ENCODE results near the gene PIP5K1B.
A peak's percentile ranks its signal among the peaks of the same experiment; 100 is the strongest.

Gene PIP5K1B

DNA sequence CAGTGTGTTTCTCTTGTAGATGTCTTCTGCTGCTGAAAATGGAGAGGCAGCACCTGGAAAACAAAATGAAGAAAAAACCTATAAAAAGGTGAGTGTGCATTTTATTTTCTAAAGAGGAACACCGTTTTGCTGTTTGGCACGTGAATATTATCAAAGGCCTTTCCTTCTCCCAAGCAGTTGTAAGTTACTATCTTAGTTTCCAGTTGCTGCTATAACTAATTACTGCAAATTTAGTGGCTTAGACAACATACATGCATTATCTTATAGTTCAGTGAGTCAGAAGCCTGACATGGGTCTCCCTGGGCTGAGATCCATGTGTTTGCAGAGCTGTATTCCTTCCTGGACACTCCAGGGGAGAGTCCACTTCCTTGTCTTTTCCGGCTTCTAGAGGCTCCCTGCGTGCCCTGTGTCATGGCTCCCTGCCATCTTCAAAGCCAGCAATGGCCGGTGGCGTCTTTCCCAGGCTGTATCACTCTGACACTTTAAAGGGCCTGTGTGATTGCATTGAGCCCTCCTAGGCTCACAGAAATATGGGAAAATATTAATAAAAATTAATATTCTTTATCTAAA, 117.6 kb downstream of the PIP5K1B start:
- DNase-seq: no peak

DNA sequence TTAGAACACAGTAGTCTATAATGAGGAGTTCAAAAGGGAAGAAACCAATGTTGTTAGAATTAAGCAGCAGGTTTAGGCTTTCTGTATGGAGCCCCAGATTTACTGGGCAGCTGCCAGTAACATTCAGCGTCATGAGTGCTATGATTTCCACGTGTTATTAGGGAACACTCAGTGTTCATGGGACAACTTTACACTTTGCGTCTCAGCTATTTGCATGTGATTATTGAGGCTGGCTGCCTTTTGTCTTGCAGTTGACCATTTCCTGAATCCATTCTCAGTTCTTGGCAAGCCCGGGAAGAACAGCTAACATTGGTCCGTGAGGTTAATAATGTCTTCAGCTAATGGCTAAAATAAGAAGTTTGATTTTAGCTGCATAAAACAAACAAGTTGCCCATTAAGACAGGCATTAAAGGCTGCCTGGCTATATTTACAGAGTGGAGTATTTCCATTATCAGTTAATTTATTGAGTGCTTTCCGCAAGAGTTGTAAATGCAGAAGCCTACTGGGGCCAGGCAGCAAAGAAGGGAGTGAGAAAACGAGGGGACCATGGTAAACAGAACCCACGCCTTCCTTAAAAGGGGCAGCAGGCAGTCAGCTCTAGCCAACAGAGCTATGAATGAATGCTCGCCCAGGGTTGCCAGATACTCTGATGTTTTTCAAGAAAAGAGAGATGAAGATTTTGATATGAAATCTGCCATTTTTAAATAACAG, 120.9 kb downstream of the PIP5K1B start:
- peak; percentile 36 for DNase-seq

DNA sequence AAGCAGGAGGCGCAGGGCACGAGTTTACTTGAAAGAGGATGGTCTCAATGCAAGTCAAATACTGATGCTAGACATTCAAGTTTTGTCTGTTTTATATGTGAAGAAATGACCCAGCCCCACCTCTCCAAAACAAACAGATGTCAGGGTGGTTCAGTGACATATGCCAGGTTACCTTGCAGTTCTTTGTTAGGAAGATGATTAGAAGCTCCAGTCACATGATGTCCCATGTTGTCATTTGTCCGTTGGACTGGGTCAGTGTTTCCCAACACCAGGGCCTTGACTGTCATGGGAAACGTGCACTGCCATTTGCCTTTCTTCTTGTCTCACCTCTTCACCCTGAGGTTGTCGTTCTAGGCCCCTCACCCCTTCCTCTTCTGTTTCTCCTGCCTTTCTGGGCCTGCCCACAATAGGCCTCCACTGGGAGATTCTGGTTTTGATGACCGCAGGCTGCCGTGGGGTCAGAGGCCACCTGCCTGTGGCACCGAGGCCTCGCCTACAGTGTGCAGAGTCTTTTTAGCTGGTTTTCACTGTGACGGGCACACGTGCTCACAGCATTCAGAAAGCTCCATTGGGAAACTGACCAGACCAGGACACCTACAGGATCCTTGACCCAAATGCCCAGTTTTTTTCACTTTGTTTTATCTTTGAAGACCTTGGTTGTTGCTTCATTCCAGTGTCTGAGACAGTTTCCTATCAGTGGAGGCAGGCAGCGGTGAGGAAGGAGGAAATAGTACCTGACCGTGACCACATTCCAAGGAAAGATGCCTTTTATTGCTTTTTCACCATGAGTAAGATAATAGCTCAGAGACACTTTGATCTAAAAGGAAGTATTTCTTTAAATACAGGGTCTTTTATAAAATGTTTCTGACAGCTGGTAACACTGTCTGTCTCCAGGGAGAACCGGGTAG, 123.1 kb downstream of the PIP5K1B start:
- DNase-seq: no peak

DNA sequence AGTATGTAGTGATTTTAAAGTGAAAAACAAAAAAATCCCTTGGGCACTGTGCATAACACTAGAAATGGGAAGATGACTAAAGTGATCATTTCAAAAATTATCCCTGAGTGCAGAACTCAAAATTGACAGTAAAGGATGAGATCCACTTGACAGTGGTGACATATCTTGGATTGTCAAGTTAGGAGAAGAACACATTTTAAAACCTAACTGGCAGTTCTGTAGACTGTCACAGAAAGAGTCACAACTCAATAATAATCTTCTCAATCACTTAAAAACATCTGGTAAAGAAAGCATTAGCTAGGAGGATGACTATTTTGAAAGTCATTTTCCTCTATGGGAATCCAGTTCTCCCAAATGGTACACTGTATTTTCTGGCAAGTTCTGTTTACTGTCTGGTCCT, 127.1 kb downstream of the PIP5K1B start:
- DNase-seq: no peak

DNA sequence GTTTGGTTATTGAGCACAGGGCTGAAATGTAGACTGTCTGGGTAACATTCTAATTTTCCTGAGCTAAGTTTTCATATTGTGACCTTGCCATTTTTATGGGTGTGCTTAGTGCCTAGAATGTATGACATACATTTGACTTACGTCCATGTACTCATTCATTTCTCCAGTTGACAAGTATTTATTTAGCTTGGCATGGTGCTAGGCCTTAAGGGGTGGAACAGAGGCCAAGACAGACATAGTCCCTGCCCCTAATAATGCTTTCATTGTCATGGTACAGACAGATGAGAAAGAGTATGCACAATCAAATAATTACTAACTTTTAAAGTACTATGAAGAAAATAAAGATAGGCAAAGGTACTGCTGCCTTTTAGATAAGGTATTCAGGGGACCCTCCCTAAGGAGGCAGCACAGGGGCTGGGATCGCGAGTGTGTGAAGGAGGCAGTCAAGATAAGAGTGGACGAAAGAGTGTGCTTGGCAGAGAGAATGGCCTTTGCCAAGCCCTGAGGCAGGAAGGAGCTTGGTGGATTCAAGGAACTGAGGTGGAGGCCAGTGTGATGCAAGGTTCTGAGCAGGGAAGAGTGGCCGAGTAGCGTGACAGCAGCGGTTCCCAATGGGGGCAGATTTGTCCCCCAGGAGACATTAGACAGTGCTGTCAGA, 128.0 kb downstream of the PIP5K1B start:
- DNase-seq: no peak

DNA sequence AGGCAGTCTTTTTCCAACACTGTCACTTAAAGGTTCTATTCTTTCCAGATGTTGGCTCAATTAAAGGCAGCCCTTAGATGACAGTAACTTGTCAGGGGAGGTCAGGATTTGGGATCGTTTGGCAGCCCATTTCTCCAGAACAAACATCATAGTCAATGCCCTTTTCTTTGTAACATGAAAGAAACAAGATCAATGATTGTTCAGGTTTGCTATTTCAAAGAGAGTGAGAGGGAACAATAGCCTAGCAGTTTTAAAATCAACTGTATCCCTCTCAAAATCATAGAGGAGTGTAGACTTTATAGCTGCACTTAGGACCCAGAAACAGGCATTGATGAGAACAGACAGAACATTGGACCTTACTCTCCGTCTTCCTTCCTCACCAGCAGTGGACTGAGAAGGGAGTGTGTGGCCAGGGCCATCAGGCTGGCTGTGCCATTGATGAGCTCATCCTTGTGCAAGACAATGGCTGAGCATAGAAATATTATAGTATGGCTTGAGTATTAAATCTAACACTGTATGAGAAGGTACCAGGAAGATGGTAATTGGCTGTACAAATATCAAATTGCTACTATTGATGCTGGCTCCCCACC, 130.0 kb downstream of the PIP5K1B start:
- DNase-seq: no peak

DNA sequence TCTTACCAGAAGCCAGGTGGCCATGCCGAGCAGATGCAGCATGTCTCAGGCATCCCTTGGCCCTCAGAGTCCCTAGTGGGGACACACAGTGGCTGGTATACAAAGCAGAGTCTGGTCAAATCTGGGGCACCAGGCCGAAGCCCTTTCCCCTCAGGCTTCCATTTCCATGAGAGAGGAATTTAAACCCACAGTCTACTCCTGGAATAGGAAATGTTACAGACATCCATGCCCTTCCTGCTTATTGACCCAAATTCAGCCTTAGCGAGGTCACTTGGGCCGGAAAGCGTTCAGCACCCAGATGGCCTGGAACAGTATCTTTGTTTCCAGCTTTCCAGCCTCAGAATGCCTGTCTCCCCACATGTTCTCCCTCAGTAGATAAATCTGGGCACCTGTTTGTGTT, 131.7 kb downstream of the PIP5K1B start:
- DNase-seq: no peak

DNA sequence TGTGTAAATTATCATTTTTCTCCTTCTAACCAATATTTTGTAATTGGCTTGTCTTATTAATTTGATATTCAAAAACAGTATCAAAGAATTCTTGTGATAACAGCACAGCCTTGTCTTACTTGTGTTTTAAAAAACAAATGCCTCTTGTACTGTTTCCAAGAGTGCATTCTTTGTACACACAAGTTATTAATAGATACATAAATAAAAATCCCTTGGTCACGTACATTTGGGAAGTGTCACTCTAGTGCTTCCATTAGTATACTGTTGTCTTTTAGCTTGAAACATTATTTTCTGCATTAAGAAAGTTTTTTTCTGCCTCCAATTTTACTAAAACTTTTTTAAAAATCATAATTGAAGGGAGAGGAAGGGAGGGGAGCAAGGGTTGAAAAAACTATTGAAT, 133.2 kb downstream of the PIP5K1B start:
- DNase-seq: no peak

DNA sequence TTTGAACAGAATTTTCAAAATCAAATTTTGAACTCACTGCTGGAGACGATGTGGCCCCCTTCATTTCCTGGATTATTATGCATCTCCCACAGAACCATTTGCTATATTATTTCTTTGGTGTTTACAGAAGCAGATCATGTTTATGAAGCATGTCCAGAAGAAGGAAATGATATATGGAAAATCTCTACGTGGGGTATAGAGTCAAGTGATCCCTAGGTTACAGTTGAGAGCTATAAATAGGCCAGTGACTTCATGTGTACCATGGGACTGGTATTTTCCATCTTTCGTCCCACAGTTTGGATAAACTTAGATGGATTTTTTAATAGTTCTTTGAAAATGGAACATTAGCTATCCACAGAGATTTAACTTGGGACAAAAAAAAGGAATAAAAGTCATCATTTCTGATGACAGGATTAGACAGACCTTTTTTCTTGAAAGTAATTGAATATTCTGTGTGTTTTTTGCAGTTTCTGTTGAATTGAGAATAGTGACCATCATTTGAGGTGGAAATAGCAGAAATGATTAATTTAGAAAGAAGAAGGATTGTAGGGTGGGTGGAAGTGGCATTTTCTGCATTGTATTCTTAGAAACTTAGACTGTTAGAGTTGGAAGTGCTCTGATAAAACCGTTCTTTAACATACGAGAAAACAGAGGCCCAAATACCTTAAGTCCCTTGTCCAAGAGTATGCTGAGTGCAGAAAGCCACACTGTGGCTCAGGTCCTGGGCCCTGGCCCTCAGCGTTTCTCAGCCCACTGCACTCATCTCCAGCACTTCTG, 136.4 kb downstream of the PIP5K1B start:
- peak; percentile 1 for DNase-seq

DNA sequence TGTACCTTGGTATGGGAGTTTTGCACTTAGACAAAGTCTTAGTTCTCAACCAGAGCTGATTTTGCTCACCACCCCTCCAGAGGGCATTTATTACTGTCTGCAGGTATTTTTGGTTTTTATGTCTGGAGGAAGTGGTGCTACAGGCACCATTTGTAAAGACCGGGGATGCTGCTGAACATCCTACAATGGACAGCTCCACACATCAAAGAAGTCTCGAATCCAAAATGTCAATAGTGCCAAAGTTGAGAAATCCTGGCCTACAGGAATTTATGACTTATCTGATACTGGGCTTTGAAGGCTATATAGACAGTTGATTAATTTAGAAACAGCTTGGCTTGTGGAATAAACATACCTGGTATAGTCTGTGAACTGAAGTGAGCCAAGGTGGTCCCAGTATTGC, 137.5 kb downstream of the PIP5K1B start:
- DNase-seq: no peak

DNA sequence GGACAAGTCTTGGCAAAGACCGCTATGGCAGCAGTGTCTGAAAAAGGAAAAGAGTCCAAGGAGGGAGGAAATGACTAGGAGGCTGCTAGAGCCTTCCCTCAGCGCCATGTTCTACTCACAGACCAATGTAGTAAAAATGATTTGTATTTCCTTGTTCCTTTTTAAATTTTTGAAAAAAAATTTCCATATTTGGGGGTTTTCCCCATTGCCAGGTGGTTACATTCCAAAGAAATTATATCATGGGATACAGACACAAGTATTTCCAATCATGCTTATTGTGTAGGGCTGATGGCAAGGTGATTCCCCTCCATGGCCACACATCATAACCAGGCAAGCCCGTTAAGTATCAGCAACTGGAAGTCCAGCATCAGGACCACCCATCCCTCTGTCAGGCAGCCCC, 138.2 kb downstream of the PIP5K1B start:
- DNase-seq: no peak

DNA sequence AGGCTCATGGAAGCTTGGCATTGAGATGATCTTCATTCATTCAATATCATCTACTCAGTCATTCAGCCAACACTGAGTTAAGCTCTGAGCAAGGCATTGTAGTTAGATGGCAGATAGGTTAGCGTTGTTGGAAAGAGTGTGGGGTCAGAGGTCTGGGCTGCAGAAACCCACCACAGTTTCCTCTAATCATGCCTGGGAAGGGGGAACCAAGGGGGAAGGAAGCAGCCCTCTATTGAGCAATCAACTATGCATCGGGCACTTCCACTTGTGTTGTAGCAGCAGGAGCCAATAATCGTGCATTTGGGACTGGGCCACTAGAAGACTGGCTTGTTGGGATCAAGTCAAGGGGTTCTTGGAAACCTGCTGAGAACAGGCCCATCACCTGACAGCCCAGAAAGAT, 139.1 kb downstream of the PIP5K1B start:
- DNase-seq: no peak

DNA sequence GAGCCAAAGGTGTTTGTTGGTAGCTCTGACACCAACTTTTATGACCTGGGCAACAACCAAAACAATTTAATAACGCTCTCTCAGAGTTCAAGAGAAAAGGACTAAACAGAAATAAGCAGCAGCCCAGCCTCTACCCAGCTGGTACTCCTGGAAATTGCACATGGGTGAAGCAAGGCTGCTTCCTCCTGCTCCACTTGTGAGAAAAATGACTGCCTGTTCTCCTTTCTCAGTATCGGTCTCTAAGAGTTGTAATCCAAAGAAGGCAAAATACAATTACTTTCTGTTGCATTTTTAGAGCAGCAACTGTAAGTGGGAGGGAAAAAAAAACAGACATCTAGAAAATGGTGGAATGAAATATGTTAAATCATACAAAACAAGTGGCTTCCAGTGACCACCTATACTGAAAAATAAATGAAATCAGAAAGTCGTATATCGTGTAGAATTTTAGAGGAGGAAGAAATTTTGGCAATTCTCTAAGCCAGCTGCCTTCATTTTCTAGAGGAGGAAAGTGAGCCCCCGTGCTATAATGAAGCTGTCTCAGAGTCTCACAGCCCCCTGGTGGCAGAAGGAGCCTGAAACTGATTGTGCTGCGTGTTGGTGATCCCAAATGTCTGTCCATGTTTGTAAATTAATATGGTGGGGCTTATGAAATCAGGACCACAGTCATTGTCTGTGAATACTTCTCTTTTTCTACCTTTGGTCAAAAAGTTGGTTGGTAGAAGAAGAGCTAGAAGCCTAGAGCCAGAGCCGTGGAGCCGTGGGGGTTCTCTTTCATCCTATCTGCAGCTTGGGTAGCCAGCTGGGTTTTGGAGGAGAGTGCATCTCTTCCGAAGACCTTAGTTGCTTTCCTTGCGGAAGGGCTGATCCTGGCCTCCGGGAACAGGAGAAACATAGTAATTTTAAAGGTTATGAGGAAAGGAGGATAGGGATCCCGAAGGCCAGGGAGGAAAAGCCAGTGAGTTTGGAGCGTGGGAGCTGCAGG, 139.9 kb downstream of the PIP5K1B start:
- DNase-seq: no peak

DNA sequence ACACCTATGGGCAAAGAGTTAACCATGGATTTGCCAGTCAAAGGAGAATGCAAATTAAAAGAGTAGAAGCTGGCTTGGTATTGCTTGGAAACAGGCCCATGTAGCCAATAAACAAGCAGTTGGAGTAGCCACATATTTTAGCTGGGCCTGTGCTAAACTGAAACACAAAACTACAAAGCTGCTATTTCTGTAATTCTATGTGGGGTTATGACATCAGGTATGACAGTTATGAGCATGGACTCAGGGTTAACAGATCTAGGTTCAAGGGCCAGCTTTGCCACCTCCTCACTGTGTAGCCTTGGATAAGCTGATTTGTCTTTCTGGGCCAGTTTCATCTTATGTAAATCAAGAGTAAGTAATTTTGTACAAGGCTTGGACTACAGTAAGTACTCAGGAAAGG, 142.7 kb downstream of the PIP5K1B start:
- no peak for DNase-seq

DNA sequence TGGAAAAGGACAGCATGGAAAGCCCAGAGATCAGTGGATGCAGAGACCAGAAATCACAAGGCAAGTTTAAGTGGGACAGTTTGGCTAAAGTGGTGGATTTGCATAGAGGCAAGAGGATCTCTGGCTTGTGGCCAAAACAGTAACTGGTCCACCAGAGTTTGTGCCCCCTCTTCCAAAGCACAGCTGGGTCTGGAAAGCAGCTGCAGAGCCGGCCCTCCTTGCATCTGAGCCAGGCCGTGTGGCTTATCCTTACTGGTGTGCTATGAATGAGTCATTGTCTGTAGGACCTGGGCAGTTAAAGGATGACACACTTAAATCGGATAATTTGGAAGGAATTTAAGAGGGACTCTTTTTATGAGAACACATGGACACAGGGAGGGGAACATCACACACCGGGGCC, 146.6 kb downstream of the PIP5K1B start:
- DNase-seq: no peak

DNA sequence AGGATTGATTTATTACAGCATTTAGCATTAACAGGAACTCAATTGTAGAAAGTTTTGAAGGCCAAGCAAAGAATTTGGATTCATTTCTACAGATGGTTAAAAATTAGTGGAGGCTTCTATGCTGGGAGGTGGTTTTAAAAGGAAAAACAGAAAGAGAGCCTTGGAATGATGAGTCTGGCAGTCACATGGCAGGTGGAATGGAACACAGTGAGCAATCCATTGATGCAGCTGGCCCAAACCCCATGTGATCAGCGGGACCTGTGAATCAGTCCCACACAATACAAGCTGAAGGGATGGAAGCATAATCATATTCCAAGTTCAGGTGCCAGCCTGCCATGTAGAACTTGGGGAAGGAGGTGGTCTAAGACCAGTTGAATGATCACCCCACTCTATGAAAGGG, 147.9 kb downstream of the PIP5K1B start:
- DNase-seq: no peak

DNA sequence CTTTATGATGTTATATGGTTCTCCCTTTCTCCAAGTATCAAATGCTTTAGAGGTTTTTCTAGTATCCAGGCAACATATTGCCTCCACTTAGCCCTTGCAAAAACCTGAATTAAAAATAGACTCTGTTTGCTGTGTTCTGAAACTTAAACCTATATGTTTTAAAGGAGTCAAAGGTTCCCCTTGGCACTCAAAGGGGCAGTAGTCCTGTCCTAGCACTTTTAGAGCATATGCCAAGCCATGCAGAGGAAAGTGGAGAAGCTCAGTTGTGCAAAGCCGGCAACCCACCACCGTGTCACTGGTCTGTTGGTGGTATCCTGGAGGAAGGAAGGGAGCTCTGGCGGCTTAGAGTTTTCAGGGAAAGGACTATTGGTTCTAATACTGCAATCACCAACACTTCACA, 154.3 kb downstream of the PIP5K1B start:
- no peak for DNase-seq

DNA sequence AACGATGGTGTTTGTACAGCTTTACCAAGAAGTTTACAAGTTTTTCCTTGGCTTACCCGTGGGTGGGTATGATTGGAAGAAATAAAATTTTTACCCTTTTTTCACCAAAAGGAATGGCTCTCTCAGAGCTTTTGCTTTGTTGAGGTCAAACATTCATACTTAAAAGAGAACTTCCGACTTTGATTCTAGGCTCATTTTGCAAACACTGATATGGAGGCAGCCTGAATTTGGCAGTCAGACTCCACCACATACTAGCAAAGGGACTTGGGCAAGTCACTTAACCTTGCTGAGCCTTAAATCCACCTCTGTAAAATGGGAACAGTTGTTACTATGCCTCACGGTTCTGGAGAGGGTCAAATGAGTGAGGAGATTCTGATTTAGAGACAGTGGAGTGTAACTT, 155.4 kb downstream of the PIP5K1B start:
- DNase-seq: no peak

DNA sequence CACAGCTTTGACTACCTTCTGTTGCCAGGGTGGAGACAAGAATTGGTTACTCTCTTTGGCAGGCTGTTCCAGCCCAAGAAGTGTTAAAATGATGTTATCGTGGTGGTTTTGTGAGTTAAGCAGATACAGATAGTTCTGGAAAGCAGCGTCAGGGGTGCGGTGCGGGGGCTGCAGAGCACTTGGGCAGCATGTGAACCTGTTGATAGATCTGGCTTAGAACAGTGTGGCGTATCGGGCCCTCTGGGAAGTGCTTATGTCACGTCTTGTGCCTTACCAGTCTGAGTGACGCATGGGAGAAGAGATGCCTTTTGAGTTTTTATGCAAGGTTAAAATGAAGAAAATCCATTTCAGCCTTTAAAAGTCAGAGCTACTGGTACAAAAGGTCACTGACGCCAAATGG, 156.4 kb downstream of the PIP5K1B start:
- DNase-seq: no peak

DNA sequence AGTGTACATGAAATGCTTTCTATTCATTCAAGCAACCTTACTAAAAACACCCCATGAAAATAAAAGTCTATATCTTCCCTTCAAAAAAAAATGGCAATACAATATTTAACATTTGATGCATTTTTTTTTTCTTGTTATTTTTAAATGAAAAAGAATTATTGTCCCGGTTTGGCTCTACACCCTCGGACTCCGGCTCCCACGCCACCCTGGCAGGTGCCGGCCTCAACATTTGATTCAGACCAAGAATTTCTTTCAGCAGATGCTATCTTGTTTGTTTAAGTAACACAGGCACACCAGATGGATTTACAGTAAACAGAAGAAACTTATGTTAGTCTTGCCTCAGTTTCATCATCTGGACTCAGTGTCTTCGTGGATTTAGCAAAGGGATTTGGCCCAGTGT, 162.0 kb downstream of the PIP5K1B start:
- DNase-seq: no peak

DNA sequence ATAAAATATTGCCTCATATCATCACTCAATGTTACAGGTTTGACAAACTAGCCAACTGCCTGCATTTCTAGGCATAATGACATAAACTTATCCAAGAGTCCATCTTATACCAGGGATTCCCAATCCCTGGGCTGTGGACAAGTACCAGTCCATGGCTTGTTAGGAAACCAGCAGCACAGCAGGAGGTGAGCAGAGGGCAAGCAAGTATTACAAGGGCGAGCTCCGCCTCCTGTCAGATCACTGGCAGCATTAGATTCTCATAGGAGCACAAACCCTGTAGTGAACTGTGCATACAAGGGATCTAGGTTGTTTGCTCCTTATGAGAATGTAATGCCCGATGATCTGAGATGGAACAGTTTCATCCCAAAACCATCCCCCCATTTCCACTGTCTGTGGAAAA, 164.0 kb downstream of the PIP5K1B start:
- no peak for DNase-seq
